ENCODE measurements around the gene DYNLT1.

DYNLT1 gene

GRCh38 chr6:158591810-158592209, 52.7 kb downstream of the DYNLT1 start:
- DNase-seq: no peak

- peak; percentile 39 for DNase-seq
Observed at GRCh38 chr6:158591134-158591809, 53.3 kb downstream of the DYNLT1 start.

- DNase-seq: no peak
Observed at GRCh38 chr6:158589366-158589765, 55.2 kb downstream of the DYNLT1 start.

GRCh38 chr6:158586652-158587051, 57.9 kb downstream of the DYNLT1 start:
- DNase-seq: no peak

Data from NCI-H146 (cell line).